Breast epithelium (tissue), 3 donors: ENCODE measurements around the gene MT1X.
"Not testable (repeated sequence)": the region's sequence is repeated elsewhere in the genome, so short reads cannot be mapped to it uniquely, and the experiment has no call there.

Source experiments
- POLR2A ChIP-seq: fragments of 450-650 bp; IDR thresholded peaks from one replicate; pipeline ENCODE4 v1.6.1; 2016; ENCODE audit warnings: antibody characterized with exemption, mild to moderate bottlenecking, moderate library complexity
- POLR2AphosphoS5 ChIP-seq, 3 donors: sonication (generic); formaldehyde crosslinking; IDR thresholded peaks; one replicate each; pipeline ENCODE4 v1.6.1; 2017; ENCODE audit warnings: antibody characterized with exemption in 3 of 3
- TF ChIP-seq, protein P1 (sequence below), 3 donors: fragments of 450-650 bp; IDR thresholded peaks; one replicate each; pipeline ENCODE4 v1.5.1; 2016 to 2017; ENCODE audit warnings: antibody characterized with exemption in 3 of 3, mild to moderate bottlenecking in 3 of 3, moderate library complexity in 3 of 3

GRCh38 chr16:56672171-56672570 lies 10.1 kb upstream of the MT1X start:
- TF ChIP-seq, protein P1, sequence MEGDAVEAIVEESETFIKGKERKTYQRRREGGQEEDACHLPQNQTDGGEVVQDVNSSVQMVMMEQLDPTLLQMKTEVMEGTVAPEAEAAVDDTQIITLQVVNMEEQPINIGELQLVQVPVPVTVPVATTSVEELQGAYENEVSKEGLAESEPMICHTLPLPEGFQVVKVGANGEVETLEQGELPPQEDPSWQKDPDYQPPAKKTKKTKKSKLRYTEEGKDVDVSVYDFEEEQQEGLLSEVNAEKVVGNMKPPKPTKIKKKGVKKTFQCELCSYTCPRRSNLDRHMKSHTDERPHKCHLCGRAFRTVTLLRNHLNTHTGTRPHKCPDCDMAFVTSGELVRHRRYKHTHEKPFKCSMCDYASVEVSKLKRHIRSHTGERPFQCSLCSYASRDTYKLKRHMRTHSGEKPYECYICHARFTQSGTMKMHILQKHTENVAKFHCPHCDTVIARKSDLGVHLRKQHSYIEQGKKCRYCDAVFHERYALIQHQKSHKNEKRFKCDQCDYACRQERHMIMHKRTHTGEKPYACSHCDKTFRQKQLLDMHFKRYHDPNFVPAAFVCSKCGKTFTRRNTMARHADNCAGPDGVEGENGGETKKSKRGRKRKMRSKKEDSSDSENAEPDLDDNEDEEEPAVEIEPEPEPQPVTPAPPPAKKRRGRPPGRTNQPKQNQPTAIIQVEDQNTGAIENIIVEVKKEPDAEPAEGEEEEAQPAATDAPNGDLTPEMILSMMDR (IDR thresholded peaks at IDR 0.05): not testable (repeated sequence)
- TF ChIP-seq POLR2A; POLR2AphosphoS5 (IDR thresholded peaks at IDR 0.05): not testable (repeated sequence)
